Tibial nerve (tissue), 4 donors: ENCODE results near the gene BTBD19. TPM values are rescaled to one million over a fixed set of nuclear protein-coding genes. Genes with fewer than 3 reads are reported as not detected.

ENCODE experiments used
- DNase-seq, 2 donors: peaks; one replicate each; pipeline ENCODE4 v3.0.0-alpha.2; 2019; ENCODE audit warnings: low spot score in 2 of 2
- H3K27ac ChIP-seq, 4 donors: fragments of 200-600 bp; sonication (generic) in 3 of 4; one replicate each; pipeline ENCODE4 v1.5.1; 2017 to 2019; ENCODE audit warnings: mild to moderate bottlenecking in 1 of 4
- H3K27me3 ChIP-seq, 2 donors: fragments of 200-600 bp; sonication (generic) in 1 of 2; one replicate each; pipeline versions ENCODE4 v1.5.1 to v1.6.0; 2017 to 2019
- H3K36me3 ChIP-seq, 3 donors: fragments of 200-600 bp; sonication (generic); one replicate each; pipeline ENCODE4 v1.5.1; 2018 to 2019
- H3K4me1 ChIP-seq, 4 donors: fragments of 200-600 bp; sonication (generic) in 3 of 4; one replicate each; pipeline ENCODE4 v1.5.1; 2017 to 2019
- H3K4me3 ChIP-seq, 4 donors: fragments of 200-600 bp; sonication (generic) in 3 of 4; one replicate each; pipeline ENCODE4 v1.5.1; 2017 to 2019; ENCODE audit warnings: mild to moderate bottlenecking in 1 of 4, moderate library complexity in 1 of 4
- H3K9me3 ChIP-seq, 4 donors: fragments of 200-600 bp; sonication (generic) in 3 of 4; one replicate each; pipeline ENCODE4 v1.5.1; 2017 to 2019
- EP300 ChIP-seq, 2 donors: sonication (generic); formaldehyde crosslinking; IDR thresholded peaks; one replicate each; pipeline ENCODE4 v1.6.1; 2017; ENCODE audit warnings: antibody characterized with exemption in 2 of 2, mild to moderate bottlenecking in 1 of 2
- POLR2A ChIP-seq, 2 donors: fragments of 450-650 bp; IDR thresholded peaks; one replicate each; pipeline ENCODE4 v1.6.1; 2017; ENCODE audit warnings: antibody characterized with exemption in 2 of 2, mild to moderate bottlenecking in 2 of 2, moderate library complexity in 2 of 2
- WGBS, 2 donors: methylation state at CpG; one replicate each; pipeline ENCODE4 v1.1.5; 2018; 5-methylcytosine and 5-hydroxymethylcytosine counted together
- total RNA-seq, 4 donors: library from RNA; depleted of rRNA; stranded (reverse); fragments of >200 nt; gene quantifications; one replicate each; pipeline ENCODE4 v1.1.0, GENCODE V29; 2016
- TF ChIP-seq, protein P1 (sequence below), 5 experiments: fragments of 200-600 bp in 3 of 5; fragments of 450-650 bp in 2 of 5; sonication (generic) in 3 of 5; IDR thresholded peaks; one replicate each; pipeline ENCODE4 v1.5.1; 2016 to 2019; ENCODE audit warnings: antibody characterized with exemption in 5 of 5, mild to moderate bottlenecking in 3 of 5, moderate library complexity in 2 of 5

Gene BTBD19
- total RNA-seq, 4 donors from 2014 or later = 14.9 to 50.0 (median 25.5) TPM

DNA sequence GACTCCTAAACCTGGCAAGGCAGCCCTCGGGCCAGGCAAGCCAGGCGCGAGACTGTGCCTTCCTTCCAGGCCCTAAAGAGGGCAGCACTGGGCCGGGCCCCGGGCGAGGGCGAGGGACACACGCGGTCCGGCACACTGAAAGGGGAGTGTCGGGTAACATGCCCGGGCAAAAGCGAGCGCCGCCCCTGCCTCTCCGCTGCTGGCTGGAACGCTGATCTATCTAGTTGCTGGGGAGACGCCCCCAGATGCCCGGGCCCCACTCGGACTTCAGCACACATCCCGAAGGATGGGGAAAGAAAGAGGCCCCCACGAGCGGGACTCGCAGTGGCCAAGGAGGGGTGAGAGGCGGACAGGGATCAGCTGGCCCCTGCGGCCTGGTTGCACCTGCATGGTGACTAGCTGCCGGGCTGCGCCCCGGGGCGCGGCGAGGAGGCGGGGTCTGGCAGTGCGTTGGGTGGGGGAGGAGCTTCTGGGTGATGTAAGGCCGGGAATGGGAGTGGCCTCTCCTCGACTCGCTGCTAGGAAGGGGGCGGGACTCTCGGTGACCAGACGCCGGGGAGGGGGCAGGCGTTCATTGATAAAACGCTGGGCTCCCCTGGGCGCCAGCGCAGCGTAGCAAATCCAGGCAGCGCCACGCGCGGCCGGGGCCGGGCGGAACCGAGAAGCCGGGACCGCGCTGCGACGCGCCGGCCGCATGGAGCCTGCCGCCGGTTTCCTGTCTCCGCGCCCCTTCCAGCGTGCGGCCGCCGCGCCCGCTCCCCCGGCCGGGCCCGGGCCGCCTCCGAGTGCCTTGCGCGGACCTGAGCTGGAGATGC, 8.3 kb upstream of the BTBD19 start, which contains the start of gene PLK3:
Gene PLK3, plus strand, starts transcription at position 608 of the 815 bp plus-strand sequence. Its CDS starts 87 bp downstream, at position 695.
- peak within 1 kb of the TSS; percentile 68 to 97 (median 80) for H3K4me3 ChIP-seq
- peak; percentile 97 to 98 for DNase-seq
- 0% methylated on average over 43 to 75 of the region's 79 CpGs for WGBS, 2 donors
- H3K27me3 ChIP-seq = no peaks in the 10 kb centered on the region
- peaks cover 0 to 48% (median 24%) of the 10 kb centered on the region in 4 donors for H3K4me1 ChIP-seq
- no peaks in the 10 kb centered on the region for H3K9me3 ChIP-seq
- H3K27ac ChIP-seq = peak within 1 kb of the TSS; percentile 83 to 100 (median 98)
- TF ChIP-seq POLR2A (IDR thresholded peaks at IDR 0.05) = peak; percentile 89 to 98
- TF ChIP-seq, protein P1, sequence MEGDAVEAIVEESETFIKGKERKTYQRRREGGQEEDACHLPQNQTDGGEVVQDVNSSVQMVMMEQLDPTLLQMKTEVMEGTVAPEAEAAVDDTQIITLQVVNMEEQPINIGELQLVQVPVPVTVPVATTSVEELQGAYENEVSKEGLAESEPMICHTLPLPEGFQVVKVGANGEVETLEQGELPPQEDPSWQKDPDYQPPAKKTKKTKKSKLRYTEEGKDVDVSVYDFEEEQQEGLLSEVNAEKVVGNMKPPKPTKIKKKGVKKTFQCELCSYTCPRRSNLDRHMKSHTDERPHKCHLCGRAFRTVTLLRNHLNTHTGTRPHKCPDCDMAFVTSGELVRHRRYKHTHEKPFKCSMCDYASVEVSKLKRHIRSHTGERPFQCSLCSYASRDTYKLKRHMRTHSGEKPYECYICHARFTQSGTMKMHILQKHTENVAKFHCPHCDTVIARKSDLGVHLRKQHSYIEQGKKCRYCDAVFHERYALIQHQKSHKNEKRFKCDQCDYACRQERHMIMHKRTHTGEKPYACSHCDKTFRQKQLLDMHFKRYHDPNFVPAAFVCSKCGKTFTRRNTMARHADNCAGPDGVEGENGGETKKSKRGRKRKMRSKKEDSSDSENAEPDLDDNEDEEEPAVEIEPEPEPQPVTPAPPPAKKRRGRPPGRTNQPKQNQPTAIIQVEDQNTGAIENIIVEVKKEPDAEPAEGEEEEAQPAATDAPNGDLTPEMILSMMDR (IDR thresholded peaks at IDR 0.05) = peak; percentile 94 to 96 (median 96)
- TF ChIP-seq EP300 (IDR thresholded peaks at IDR 0.05) = peak; percentile 91 to 95
- H3K36me3 ChIP-seq = peaks cover 0 to 28% (median 6%) of the 10 kb centered on the region in 3 donors

DNA sequence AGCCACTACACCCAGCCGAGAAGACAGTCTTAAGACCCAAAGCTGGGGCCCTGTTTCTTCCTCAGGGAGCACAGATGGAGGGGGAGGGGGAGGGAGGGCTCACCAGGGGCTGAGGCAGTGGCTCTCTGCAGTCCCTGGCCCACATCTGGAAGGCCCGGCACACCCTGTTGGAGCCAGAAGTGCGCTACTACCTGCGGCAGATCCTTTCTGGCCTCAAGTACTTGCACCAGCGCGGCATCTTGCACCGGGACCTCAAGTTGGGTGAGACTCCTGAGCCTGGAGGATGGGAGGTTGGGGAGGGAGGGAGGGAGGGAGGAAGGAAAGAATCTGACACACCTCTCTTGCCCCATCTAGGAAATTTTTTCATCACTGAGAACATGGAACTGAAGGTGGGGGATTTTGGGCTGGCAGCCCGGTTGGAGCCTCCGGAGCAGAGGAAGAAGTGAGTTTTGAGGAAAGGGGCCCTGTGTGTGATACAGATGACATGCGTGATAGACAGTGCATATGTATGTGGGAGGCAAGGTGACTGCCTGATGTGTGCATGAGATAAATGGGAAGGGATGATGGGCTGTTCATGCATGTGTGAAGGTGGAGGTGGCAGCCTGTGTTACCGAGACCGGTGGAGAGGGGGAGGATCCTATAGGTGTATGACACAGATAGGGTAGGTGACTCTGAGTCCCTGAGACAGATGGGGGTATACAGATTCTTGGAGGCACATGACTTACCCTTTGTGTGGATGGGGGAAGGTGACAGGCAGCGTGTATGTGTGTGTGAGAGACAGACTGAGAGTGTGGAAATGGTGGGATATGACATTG, 6.6 kb upstream of the BTBD19 start:
- Histone ChIP-seq H3K4me1 (peaks cover 0 to 64% (median 35%) of the 10 kb centered on the region in 4 donors), H3K9me3 (no peaks in the 10 kb centered on the region), H3K27ac (peak overlapping the region; percentile 19 to 100 (median 98)), H3K27me3 (no peaks in the 10 kb centered on the region), H3K36me3 (peaks cover 0 to 45% (median 6%) of the 10 kb centered on the region in 3 donors), H3K4me3 (peak overlapping the region in 3 of 4 donors; percentile 68 to 97 (median 88))
- TF ChIP-seq, protein P1 (IDR thresholded peaks at IDR 0.05) = no peak
- TF ChIP-seq POLR2A (IDR thresholded peaks at IDR 0.05) (no peak), EP300 (IDR thresholded peaks at IDR 0.05) (no peak)
- 48 to 58% methylated on average over 13 of the region's 13 CpGs for WGBS, 2 donors
- no peak for DNase-seq

DNA sequence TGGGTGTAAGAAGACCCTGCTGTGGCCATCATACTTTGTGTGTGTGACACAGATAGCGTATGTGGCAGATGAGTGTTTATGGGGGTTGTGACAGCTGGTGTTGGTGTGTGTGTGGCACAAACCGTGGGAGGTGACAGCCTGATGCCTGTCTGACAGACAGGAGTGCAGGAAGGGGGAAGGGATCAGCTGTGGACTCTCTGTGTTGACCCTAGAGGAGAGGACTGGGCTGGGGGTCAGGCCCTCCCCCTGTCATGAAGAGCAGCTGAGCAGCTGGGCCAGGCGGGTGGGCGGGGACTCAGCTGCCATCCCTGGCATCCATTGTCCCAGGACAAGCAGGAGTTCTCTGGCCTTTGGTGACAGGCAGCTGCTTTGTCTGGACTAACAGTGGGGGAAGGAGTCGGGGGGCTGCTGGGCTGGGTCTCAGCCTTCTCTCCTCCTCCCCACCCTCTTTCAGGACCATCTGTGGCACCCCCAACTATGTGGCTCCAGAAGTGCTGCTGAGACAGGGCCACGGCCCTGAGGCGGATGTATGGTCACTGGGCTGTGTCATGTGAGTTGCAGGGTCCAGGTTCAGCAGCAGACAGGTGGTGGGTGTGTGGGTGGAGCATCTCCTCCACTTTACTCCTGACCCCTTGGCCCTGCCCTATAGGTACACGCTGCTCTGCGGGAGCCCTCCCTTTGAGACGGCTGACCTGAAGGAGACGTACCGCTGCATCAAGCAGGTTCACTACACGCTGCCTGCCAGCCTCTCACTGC, 5.8 kb upstream of the BTBD19 start:
- Histone ChIP-seq H3K9me3 (no peaks in the 10 kb centered on the region), H3K27ac (peak overlapping the region; percentile 19 to 100 (median 98)), H3K36me3 (peaks cover 0 to 45% (median 6%) of the 10 kb centered on the region in 3 donors), H3K4me3 (peak overlapping the region in 2 of 4 donors; percentile 68 to 97), H3K4me1 (peaks cover 0 to 72% (median 41%) of the 10 kb centered on the region in 4 donors), H3K27me3 (no peaks in the 10 kb centered on the region)
- WGBS, 2 donors = 62 to 63% methylated on average over 10 to 13 of the region's 13 CpGs
- TF ChIP-seq, protein P1 (IDR thresholded peaks at IDR 0.05) = no peak
- TF ChIP-seq POLR2A (IDR thresholded peaks at IDR 0.05) = no peak
- TF ChIP-seq EP300 (IDR thresholded peaks at IDR 0.05) = no peak
- no peak for DNase-seq

DNA sequence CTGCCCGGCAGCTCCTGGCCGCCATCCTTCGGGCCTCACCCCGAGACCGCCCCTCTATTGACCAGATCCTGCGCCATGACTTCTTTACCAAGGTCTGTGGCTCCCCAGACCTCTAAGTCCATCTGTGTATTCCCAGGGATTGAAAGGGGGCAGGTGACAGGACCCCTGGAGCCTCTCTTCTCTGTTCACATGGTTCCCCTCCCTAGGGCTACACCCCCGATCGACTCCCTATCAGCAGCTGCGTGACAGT, 5.3 kb upstream of the BTBD19 start:
- DNase-seq = no peak
- WGBS, 2 donors = 90 to 91% methylated on average over 9 of the region's 9 CpGs
- Histone ChIP-seq H3K27ac (peak overlapping the region; percentile 19 to 100 (median 98)), H3K27me3 (no peaks in the 10 kb centered on the region), H3K4me1 (peaks cover 0 to 77% (median 44%) of the 10 kb centered on the region in 4 donors), H3K9me3 (no peaks in the 10 kb centered on the region), H3K4me3 (no peak overlapping the region), H3K36me3 (peaks cover 0 to 45% (median 6%) of the 10 kb centered on the region in 3 donors)
- no peak for TF ChIP-seq POLR2A (IDR thresholded peaks at IDR 0.05)
- TF ChIP-seq, protein P1 (IDR thresholded peaks at IDR 0.05) = no peak
- no peak for TF ChIP-seq EP300 (IDR thresholded peaks at IDR 0.05)
